DND-41 (cell line): ENCODE measurements around the gene CELSR1.

ENCODE experiments used
- ATAC-seq: fragments of 200-7000 bp; cut with Tn5 transposase; 3 replicates; pipeline ENCODE4 v1.9.1; 2021; ENCODE audit warnings: low read depth; ENCODE audit not compliant: insufficient read depth
- DNase-seq: peaks from one replicate; pipeline ENCODE4 v3.0.0-alpha.2; 2020
- H2AFZ ChIP-seq: 2 replicates; pipeline ENCODE4 v1.6.0; 2012; ENCODE audit warnings: low read depth, low read length
- H3K27ac ChIP-seq: 2 replicates; pipeline ENCODE4 v1.5.1; 2012; ENCODE audit warnings: low read length, inconsistent platforms
- H3K27me3 ChIP-seq: fragments of 200-600 bp; sonication (generic); 2 replicates; pipeline ENCODE4 v1.6.0; 2012; ENCODE audit warnings: low read length, mild to moderate bottlenecking, inconsistent platforms; ENCODE audit not compliant: insufficient read depth, poor library complexity
- H3K36me3 ChIP-seq: 2 replicates; pipeline ENCODE4 v1.5.1; 2012; ENCODE audit warnings: low read length, inconsistent platforms; ENCODE audit not compliant: insufficient read depth
- H3K4me1 ChIP-seq: 2 replicates; pipeline ENCODE4 v1.5.1; 2012; ENCODE audit warnings: mild to moderate bottlenecking, low read length; ENCODE audit not compliant: insufficient read depth
- H3K4me2 ChIP-seq: 2 replicates; pipeline ENCODE4 v1.6.0; 2012; ENCODE audit warnings: mild to moderate bottlenecking, moderate library complexity, low read length, inconsistent platforms; ENCODE audit not compliant: insufficient read depth
- H3K4me3 ChIP-seq, 2 experiments: fragments of 200-600 bp in 1 of 2; shearing (Covaris generic) in 1 of 2; 2 replicates each; pipeline ENCODE4 v1.5.1; 2012 to 2016; ENCODE audit warnings: inconsistent platforms in 2 of 2, low read length in 2 of 2, mild to moderate bottlenecking in 2 of 2, low read depth in 1 of 2, moderate library complexity in 1 of 2
- H3K79me2 ChIP-seq: 2 replicates; pipeline ENCODE4 v1.6.0; 2012; ENCODE audit warnings: low read length, inconsistent platforms; ENCODE audit not compliant: insufficient read depth
- H3K9ac ChIP-seq: 2 replicates; pipeline ENCODE4 v1.6.0; 2012; ENCODE audit warnings: low read depth, mild to moderate bottlenecking, inconsistent platforms, low read length, moderate library complexity
- H3K9me3 ChIP-seq: 2 replicates; pipeline ENCODE4 v1.5.1; 2012; ENCODE audit warnings: low read length, moderate library complexity, mild to moderate bottlenecking, inconsistent platforms; ENCODE audit not compliant: insufficient read depth, severe bottlenecking
- H4K20me1 ChIP-seq: 2 replicates; pipeline ENCODE4 v1.6.0; 2012; ENCODE audit warnings: low read length; ENCODE audit not compliant: insufficient read depth
- CTCF ChIP-seq: IDR thresholded peaks from 2 replicates; pipeline ENCODE4 v1.5.1; 2012; ENCODE audit warnings: borderline replicate concordance, low read length, moderate library complexity, mild to moderate bottlenecking; ENCODE audit not compliant: poor library complexity, severe bottlenecking; ENCODE audit errors: extremely low read depth
- EZH2 ChIP-seq: IDR thresholded peaks from 3 replicates; pipeline ENCODE4 v1.6.1; 2012; ENCODE audit warnings: borderline replicate concordance, low read depth, mild to moderate bottlenecking, moderate library complexity, low read length, inconsistent platforms; ENCODE audit not compliant: severe bottlenecking

The CELSR1 gene

GRCh38 chr22:46569848-46570695 is 32.7 kb upstream of the CELSR1 start:
- H3K36me3 ChIP-seq = no peaks in the 10 kb centered on the region
- ATAC-seq (no peak), DNase-seq (no peak)
- no peak overlapping the region for H3K4me3 ChIP-seq
- H3K27me3 ChIP-seq = no peaks in the 10 kb centered on the region
- no peak overlapping the region for H3K27ac ChIP-seq
- no peak overlapping the region for H3K4me2 ChIP-seq
- no peaks in the 10 kb centered on the region for H3K4me1 ChIP-seq
- no peak for TF ChIP-seq EZH2
- TF ChIP-seq CTCF = no peak
- H4K20me1 ChIP-seq = no peaks in the 10 kb centered on the region
- no peak overlapping the region for H3K9ac ChIP-seq
- no peaks in the 10 kb centered on the region for H3K79me2 ChIP-seq
- H3K9me3 ChIP-seq = peaks cover 6% of the 10 kb centered on the region
- no peak overlapping the region for H2AFZ ChIP-seq

GRCh38 chr22:46569055-46569847 is 31.8 kb upstream of the CELSR1 start:
- Histone ChIP-seq H3K9me3 (peaks cover 6% of the 10 kb centered on the region), H3K4me3 (no peak overlapping the region), H3K27me3 (no peaks in the 10 kb centered on the region), H3K27ac (no peak overlapping the region), H3K9ac (no peak overlapping the region), H3K36me3 (no peaks in the 10 kb centered on the region), H2AFZ (no peak overlapping the region), H3K4me1 (no peaks in the 10 kb centered on the region), H3K79me2 (no peaks in the 10 kb centered on the region), H3K4me2 (no peak overlapping the region), H4K20me1 (no peaks in the 10 kb centered on the region)
- ATAC-seq (peak; percentile 37; the same call in 1 of the 3 replicates), DNase-seq (no peak)
- TF ChIP-seq EZH2 (no peak), CTCF (no peak)

- H3K4me3 ChIP-seq = no peak overlapping the region
- TF ChIP-seq EZH2 (no peak), CTCF (peak; percentile 15)
- no peaks in the 10 kb centered on the region for H3K79me2 ChIP-seq
- H2AFZ ChIP-seq = no peak overlapping the region
- H3K36me3 ChIP-seq = no peaks in the 10 kb centered on the region
- H3K4me2 ChIP-seq = no peak overlapping the region
- H3K4me1 ChIP-seq = peaks cover 6% of the 10 kb centered on the region
- no peak overlapping the region for H3K9ac ChIP-seq
- peaks cover 6% of the 10 kb centered on the region for H3K9me3 ChIP-seq
- H4K20me1 ChIP-seq = no peaks in the 10 kb centered on the region
- no peaks in the 10 kb centered on the region for H3K27me3 ChIP-seq
- no peak for DNase-seq
- ATAC-seq = peak; percentile 22; the same call in 2 of the 3 replicates
- H3K27ac ChIP-seq = 0 out of 2 replicates have a peak overlapping the region, but pooled peaks have one; percentile 1
Measured at GRCh38 chr22:46568102-46568809, 30.8 kb upstream of the CELSR1 start.
